GM20431 (cell line): ENCODE results near the gene MSI2.

Source experiments
- in situ Hi-C: fragments of 300-500 bp; cut with MseI, MboI; formaldehyde crosslinking; loops from one replicate; pipeline ENCODE4 v1.15.0; 2020; ENCODE audit warnings: low sequenced_read_pairs; ENCODE audit not compliant: unreplicated experiment

MSI2 gene

GRCh38 chr17:57442914-57443571, 186.7 kb downstream of the MSI2 start:
- in situ Hi-C loops, result no loop called here

GRCh38 chr17:57443781-57444180, 187.5 kb downstream of the MSI2 start:
- in situ Hi-C loops, result no loop called here

- in situ Hi-C loops, result no loop called here
Measured at GRCh38 chr17:57444682-57445450, 188.5 kb downstream of the MSI2 start.

GRCh38 chr17:57445772-57446472, 189.6 kb downstream of the MSI2 start:
- in situ Hi-C loops, result no loop called here

- in situ Hi-C loops, result no loop called here
Measured at GRCh38 chr17:57447357-57447989, 191.2 kb downstream of the MSI2 start.

- in situ Hi-C loops, result no loop called here
Measured at GRCh38 chr17:57447990-57448758, 191.9 kb downstream of the MSI2 start.

- in situ Hi-C loops, result no loop called here
Measured at GRCh38 chr17:57448759-57449283, 192.5 kb downstream of the MSI2 start.

GRCh38 chr17:57451191-57451590, 194.9 kb downstream of the MSI2 start:
- in situ Hi-C loops, result no loop called here

GRCh38 chr17:57451643-57452042, 195.3 kb downstream of the MSI2 start:
- in situ Hi-C loops, result no loop called here

GRCh38 chr17:57453841-57454425, 197.6 kb downstream of the MSI2 start:
- in situ Hi-C loops, result no loop called here

GRCh38 chr17:57454729-57455062, 198.4 kb downstream of the MSI2 start:
- in situ Hi-C loops, result no loop called here

- in situ Hi-C loops, result no loop called here
Measured at GRCh38 chr17:57455063-57455914, 199.0 kb downstream of the MSI2 start.

GRCh38 chr17:57456622-57457021, 200.3 kb downstream of the MSI2 start:
- in situ Hi-C loops, result no loop called here

GRCh38 chr17:57457188-57457587, 200.9 kb downstream of the MSI2 start:
- in situ Hi-C loops, result no loop called here

- in situ Hi-C loops, result no loop called here
Measured at GRCh38 chr17:57458718-57459285, 202.5 kb downstream of the MSI2 start.

- in situ Hi-C loops, result no loop called here
Measured at GRCh38 chr17:57459286-57459915, 203.1 kb downstream of the MSI2 start.

- in situ Hi-C loops, result no loop called here
Measured at GRCh38 chr17:57461082-57461481, 204.8 kb downstream of the MSI2 start.
